HG03565 (cell line): ENCODE measurements around the gene TRAPPC2.
"Not testable (repeated sequence)": the region's sequence is repeated elsewhere in the genome, so short reads cannot be mapped to it uniquely, and the experiment has no call there.

Experiments
- ATAC-seq: cut with Tn5 transposase; IDR thresholded peaks from one replicate; pipeline ENCODE4 v1.9.1; 2021; ENCODE audit warnings: mild to moderate bottlenecking, moderate library complexity; ENCODE audit not compliant: unreplicated experiment

The TRAPPC2 gene

GRCh38 chrX:13673016-13673415, 61.4 kb downstream of the TRAPPC2 start:
- ATAC-seq, result no peak

- ATAC-seq, result no peak
Measured at GRCh38 chrX:13670197-13670596, 64.2 kb downstream of the TRAPPC2 start.

- not testable (repeated sequence) for ATAC-seq
Measured at GRCh38 chrX:13669755-13670154, 64.7 kb downstream of the TRAPPC2 start.

- peak; percentile 74 for ATAC-seq
Measured at GRCh38 chrX:13669246-13669737, 65.1 kb downstream of the TRAPPC2 start.

DNA sequence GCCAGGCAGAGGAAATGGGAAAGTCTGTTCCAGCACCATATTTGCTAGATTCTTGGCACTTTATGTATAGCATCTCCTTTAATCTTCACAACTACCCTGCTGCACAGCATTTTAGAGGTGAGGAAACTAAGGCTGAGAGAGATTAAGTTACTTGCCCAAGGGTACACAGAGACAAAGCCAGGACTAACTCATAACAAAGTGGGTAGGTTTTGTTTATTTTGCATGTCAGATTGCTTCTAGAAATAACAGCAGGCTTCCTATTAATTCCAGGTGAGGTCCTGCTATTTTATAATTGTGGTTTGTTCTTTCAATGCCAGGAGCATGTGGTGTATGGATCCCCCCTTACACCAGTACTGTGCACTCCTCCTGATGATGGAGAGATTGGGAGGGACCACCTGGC, 66.5 kb downstream of the TRAPPC2 start:
- no peak for ATAC-seq

GRCh38 chrX:13666836-13667235, 67.6 kb downstream of the TRAPPC2 start:
- no peak for ATAC-seq

DNA sequence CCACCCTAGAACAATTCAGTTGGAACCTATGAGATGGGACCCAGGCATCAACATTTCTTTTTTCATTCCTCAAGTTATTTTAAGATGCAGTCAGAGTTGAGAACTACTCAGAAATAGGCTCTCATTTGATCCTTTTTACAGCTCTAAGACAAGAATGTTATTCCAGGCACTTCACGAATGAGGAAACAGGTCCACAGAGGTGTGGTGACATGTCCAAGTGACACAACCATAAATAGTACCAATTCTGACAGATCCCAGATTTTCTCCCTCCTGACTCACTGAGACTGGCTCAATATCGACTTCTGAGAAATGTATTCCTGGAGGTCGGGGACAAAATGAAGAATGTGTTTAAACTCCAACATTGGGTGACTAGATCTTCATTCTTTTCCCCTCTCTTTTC, 70.4 kb downstream of the TRAPPC2 start:
- no peak for ATAC-seq

GRCh38 chrX:13662355-13662791, 72.0 kb downstream of the TRAPPC2 start:
- ATAC-seq, result no peak
